Stomach (tissue), 4 donors: ENCODE data around the gene SLAMF9.

Experiments used
- EP300 ChIP-seq: sonication (generic); formaldehyde crosslinking; IDR thresholded peaks from one replicate; pipeline ENCODE4 v1.6.1; 2017; ENCODE audit warnings: antibody characterized with exemption
- POLR2A ChIP-seq, 4 donors: fragments of 450-650 bp; IDR thresholded peaks; one replicate each; pipeline ENCODE4 v1.6.1; 2016; ENCODE audit warnings: antibody characterized with exemption in 4 of 4, control low read depth in 2 of 4, mild to moderate bottlenecking in 1 of 4, moderate library complexity in 1 of 4
- POLR2AphosphoS5 ChIP-seq, 3 donors: sonication (generic); formaldehyde crosslinking; IDR thresholded peaks; one replicate each; pipeline ENCODE4 v1.6.1; 2016; ENCODE audit warnings: antibody characterized with exemption in 3 of 3
- TF ChIP-seq, protein P1 (sequence below), 7 experiments: fragments of 450-650 bp in 4 of 7; fragments of 200-600 bp in 3 of 7; sonication (generic) in 3 of 7; IDR thresholded peaks; one replicate each; pipeline ENCODE4 v1.5.1; 2016 to 2019; ENCODE audit warnings: antibody characterized with exemption in 7 of 7, control low read depth in 2 of 7, mild to moderate bottlenecking in 1 of 7

DNA sequence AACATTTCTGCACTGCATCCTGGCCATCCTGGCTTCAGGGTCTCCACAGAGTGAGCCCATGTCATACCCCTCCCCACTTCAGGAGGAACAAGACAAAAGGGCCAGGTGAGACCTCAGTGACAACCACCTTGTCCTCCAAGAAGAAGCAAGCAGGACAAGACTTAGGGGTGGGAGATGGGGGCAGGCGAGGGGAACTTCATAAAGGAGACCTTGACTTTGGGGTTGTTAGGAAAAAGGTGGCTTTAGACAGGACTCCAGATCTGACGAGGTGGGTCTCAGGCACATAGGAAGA lies 24.0 kb upstream of the SLAMF9 start:
- no peak for TF ChIP-seq EP300
- TF ChIP-seq, protein P1, sequence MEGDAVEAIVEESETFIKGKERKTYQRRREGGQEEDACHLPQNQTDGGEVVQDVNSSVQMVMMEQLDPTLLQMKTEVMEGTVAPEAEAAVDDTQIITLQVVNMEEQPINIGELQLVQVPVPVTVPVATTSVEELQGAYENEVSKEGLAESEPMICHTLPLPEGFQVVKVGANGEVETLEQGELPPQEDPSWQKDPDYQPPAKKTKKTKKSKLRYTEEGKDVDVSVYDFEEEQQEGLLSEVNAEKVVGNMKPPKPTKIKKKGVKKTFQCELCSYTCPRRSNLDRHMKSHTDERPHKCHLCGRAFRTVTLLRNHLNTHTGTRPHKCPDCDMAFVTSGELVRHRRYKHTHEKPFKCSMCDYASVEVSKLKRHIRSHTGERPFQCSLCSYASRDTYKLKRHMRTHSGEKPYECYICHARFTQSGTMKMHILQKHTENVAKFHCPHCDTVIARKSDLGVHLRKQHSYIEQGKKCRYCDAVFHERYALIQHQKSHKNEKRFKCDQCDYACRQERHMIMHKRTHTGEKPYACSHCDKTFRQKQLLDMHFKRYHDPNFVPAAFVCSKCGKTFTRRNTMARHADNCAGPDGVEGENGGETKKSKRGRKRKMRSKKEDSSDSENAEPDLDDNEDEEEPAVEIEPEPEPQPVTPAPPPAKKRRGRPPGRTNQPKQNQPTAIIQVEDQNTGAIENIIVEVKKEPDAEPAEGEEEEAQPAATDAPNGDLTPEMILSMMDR (IDR thresholded peaks at IDR 0.05) = no peak
- TF ChIP-seq POLR2AphosphoS5 (IDR thresholded peaks at IDR 0.05) = no peak
- TF ChIP-seq POLR2A (IDR thresholded peaks at IDR 0.05) = no peak
